Stimulated activated CD4-positive, alpha-beta T cell treated with anti-CD3 and anti-CD28 coated beads, Interleukin-15, amount 100 ng/mL, for 48 hours (primary cell): Measurements from ENCODE around the gene SH3RF3.

ENCODE experiments used
- DNase-seq, 2 donors: peaks; one replicate each; pipeline ENCODE4 v3.0.0-alpha.2; 2020; ENCODE audit warnings: low read depth in 2 of 2

Gene SH3RF3

DNA sequence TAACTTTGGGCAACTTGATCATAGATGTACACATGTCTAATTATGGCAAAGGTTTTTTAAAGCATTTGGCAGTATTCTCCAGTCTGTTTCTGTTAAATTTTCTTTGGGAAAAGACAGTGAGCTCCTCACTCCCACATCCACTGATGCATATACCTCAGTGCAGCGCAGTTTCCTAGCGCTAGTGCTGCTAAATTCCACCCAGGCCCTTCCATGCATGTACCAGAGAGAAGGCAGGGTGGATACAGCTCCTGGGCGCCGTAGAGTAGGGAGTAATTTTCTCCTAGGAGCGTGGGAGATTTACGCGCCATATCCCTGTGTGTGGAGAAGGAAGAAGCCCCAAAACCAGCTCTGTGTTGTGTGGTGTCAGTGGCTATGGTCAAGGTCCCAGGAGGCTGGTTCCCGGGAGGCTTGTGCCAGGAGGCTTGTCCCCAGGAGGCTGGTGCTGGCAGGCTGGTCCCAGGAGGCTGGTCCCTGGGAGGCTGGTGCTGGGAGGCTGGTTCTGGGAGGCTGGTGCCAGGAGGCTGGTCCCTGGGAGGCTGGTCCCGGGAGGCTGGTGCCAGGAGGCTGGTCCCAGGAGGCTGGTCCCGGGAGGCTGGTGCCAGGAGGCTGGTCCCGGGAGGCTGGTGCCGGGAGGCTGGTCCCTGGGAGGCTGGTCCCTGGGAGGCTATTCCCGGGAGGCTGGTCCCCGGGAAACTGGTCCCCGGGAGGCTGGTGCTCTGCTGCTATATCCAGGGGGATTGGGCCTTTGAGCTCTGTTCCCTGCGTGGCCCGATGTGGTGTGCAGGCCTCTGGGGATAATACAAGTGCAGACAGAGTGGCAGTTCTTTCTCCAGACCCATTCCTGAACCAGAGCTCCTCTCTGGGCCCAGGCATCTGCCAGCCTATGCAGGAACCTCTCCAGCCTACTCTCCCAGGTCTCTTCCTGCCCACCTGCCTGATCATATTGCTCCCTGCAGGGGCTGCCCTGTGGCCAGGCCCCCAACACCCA lies 323.6 kb downstream of the SH3RF3 start:
- DNase-seq: no peak

DNA sequence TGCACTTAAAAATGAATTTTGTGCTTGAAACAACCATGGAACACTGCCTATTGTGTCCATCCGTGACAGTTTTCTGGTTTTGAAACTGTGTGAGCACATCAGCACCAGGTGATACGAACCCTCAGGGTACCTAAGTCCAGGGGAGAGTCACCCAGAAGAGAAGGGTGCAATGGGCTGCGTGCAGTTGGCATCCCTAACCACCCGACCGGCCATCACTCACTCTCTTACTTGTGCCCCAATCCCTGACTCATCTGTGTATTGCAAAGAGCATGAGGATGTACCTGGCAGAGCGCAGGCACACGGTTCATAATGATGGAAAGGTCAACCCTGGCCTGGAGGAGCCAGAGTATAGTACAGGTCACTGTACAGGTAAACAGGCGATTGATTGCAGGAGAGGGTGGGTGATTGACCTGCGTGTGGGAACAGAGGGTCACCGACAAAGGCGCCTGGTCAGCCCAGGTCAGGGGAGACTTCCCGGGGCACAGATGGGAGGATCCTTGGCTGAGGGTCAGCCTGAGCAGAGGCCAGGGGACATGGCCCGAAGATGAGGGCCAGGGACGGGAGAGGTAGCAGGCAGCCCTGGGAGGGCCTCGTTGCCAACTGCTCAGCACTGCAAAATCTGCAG lies 324.5 kb downstream of the SH3RF3 start:
- no peak for DNase-seq

DNA sequence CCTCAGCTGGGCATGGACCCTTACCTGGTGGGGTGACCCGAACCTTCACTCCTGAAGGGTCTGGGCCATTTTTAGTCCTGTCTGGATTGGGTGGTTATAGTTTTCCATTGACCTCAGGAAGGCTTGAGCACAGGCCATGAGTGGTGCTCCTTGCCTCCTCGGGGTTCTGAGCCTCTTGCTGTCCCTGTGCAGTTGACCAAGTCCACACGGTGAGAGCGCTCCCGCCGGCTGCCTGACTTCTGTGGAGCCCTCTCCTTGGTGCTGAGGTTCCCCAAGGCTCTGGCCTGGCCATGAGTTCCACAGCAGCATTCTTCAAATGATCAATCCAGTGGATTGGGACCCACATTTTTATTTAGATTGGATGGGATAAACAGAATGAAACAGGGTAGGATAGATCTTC lies 325.3 kb downstream of the SH3RF3 start:
- DNase-seq: no peak

DNA sequence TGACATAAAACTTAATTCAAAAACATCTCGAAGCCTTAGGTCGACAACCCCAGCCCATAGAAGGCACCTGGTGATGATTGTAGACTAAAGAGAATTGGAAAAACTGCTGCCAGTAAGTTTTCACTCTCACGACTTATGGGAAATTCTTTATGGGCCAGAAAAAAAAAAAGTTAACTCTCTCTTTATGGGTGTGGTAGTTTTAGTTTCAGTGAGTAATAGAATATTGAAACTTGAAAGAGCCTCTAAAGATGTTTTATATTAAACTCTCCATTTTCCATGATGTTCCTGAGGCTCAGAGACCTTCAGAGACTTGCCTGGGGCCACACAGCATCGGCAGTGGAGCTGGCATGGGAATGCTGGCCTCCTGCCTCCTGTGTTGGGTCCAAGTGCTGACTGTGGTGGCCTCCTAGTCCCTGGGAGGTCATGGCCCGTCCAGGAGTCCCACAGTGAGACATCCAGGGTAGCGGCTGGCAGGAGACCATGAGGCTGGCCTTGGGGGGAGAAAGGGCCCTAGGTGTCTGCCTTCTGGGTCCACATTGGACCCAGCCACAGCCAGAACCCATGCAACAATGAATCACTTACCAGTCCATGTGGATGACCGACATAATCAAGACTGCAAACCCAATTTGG lies 325.9 kb downstream of the SH3RF3 start:
- DNase-seq: no peak

DNA sequence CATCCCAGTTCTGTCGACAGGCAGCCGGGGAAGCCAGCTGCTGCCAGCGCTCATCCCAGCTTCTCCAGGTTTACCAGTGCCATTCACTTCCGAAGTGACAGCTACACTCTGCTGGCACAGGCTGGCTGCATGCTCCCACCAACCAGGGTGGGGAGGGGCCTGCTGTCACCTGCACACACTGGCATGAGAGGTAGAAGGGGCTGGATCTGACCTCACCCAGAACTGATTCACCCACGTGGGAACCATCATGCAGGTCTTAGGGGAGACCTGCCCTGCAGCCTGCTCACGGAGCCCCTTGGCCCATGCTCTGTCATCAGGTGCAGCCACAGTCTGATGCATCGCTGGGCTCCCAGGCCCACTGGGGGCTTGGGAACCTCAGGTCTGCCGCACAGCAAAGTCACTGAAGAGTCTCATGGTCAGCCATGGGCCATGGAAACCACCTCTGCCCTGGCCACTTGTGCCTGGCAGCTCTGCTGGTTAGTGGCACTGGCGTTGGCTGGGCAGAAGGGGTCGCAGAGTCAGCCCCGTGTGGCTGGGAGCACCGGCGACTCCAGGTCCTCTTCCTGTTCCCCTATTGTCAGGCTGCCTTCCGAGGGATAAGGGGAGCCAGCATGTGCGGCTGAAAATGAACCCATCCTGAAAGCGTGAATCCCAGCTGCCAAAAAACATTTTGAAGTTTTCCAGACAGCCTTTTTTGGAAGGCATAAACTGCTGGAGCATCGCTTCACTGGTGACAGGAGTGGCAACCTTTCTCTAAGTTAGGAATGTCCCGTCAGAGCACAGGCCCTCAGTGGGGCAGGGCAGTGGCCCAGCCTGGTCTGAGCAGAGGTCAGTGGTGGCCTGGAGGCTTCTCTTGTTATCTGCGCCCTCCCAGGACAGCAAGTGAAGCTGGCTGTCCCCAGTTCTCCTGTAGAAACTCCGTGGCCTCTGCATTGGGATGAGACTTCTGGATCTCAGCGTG lies 327.0 kb downstream of the SH3RF3 start:
- DNase-seq: no peak

DNA sequence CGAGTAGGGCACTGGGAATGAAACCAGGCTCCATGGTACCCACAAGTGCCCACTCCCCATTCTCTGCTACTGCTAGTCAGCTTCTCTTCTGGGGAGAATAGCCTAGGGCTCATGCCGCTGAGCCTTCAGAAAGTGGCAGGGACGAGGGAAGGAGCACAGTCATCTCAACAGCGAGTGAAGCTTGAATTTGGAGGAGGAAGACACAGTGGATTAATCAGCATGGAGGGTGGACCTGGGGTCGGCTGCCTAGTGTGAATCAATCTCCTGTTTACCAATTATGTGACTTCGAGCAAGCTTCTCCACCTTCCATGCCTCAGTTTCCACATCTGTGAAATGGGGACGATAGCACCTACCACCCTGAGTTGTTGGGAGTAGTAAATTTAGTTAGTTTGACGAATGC lies 327.8 kb downstream of the SH3RF3 start:
- DNase-seq: no peak

DNA sequence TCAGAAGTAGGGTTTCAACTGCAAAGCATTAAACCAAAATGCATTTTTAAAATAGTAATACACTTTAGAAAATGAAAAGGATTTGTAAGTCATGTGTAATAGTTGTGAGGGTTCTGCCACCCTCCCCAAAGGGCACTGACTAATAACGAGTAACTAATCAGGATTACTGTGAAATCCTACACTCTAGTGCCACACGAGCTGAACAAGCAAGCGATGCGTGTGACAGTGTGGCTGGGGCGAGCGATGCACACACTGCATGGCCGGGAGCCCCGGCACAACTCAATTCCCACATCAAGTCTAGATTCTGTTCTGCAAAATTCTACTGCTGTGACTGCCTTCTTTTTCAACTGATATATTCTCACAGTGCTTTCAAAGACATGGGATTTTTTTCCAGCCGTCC lies 328.4 kb downstream of the SH3RF3 start:
- no peak for DNase-seq

DNA sequence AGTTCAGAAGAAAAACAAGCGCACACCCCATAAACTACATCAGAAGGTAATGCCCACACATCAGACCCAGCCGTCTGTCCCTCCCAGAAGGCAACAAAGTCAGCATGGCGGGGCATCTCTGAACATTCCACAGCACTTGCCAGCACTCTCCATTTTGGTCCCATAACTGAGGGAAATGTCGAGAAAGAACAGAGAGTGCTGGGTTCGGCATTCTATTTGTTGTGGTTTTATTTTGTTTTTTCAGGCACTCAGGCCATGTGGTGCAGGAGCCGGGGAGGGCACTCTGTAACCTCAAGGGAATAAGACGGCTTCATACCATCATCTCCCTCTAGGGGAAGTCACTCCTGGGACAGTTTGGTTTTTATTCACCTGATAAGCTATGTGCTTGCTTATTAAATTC lies 328.8 kb downstream of the SH3RF3 start:
- no peak for DNase-seq

DNA sequence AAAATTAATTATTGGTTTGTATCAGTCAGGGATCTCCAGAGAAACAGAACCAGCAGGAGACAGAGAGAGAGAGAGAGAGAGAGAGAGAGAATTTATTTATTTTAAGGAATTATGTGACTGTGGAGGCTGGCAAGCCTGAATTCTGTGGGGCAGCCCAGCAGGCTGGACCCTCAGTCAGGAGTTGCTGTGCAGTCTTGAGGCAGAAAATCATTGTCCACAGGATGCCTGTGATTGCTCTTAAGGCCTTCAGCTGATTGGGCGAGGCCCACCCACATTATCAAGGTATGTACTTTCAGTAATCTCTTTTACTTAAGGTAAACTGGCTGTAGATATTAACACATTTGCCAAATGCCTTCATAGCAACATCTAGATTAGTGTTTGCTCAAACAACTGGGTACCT lies 329.5 kb downstream of the SH3RF3 start:
- no peak for DNase-seq

DNA sequence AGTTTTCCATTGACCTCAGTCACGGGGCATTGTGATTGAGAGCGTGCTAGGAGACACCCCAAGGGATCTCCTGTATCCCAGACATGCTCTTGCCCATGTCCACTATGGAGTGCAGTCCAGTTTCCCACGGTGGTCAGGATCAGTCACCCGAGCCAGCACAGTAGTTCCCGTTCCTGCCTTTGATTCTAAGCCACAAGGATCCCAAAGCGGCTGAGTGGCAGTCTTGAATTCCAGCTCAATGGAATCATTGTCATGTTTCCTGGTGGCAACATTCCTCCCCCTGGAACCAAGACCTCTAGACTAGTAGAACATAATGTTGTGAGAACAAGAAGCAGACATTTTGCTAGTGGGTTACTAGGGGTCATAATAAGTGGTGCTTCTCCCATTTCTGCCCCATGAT lies 330.5 kb downstream of the SH3RF3 start:
- no peak for DNase-seq

DNA sequence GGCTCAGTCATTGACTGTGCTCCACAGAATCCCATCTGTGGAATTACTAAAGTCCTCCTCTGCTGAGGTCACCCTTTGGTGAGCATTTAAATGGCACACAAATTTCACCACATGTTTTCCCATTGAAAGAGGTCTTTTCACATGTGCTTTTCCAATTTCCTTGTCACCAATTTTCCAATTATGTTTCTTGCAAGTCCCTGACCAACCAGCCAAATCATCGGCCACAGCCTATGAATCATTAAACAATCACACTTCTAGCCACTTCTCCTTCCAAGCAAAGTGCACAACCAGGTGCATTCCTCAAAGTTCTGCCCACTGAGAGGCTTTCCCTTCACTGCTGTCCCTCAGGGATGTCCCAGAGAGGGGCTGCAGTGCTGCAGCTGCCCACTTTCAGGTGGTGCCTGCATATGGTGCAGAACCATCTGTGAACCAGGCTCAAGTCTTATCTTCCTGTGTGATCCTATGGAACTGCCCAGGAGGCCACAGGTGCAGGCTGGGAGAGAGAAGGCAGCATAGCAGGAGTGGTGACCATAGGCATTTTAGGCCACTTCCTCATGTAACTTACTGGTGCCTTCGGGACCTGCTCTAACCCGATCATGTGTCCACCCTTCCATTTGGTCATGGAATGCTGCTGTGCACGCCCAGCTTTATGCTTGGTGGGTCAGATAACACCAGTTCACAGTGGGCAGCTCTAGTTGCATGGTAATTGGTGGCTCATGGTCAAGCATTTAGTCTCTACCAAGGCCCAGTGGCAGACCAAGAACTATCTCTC lies 331.7 kb downstream of the SH3RF3 start:
- no peak for DNase-seq

DNA sequence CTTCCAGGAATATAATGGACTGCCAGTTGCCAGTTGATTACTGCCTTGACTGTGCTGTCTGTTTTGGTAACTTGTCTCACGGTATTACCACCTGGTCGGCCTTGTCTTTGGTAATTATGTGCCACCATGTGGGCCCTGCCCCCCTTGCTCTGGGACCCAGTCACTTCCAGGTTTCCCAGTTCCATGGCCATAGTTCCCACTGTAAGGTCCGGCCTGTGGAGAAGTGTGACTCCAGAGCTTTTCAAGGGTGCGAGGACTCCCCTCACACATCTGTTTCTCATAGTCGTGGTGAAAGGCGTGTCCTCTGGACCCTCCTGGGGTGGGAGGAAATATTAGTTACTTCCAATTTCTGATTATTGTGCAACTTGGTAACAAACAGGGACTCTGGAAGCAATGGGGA lies 334.2 kb downstream of the SH3RF3 start:
- no peak for DNase-seq

DNA sequence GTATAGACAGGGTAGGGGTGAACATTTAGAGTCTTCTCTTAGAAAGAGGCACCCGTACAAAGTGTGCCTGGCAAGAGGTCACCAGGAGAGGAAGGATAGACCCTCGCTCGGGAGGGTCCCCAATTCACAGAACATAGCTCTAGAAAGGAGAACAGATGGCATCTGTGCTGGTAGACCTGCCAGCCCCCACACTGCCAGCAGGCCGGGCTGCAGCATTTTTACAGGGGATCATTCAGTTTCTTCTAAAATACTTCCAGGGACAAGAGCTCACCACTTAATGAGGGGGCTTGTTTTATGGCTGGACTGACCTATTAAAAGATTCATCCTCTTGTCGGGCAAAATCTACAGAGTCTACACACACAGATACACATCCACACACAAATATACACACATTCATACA lies 334.9 kb downstream of the SH3RF3 start:
- no peak for DNase-seq

DNA sequence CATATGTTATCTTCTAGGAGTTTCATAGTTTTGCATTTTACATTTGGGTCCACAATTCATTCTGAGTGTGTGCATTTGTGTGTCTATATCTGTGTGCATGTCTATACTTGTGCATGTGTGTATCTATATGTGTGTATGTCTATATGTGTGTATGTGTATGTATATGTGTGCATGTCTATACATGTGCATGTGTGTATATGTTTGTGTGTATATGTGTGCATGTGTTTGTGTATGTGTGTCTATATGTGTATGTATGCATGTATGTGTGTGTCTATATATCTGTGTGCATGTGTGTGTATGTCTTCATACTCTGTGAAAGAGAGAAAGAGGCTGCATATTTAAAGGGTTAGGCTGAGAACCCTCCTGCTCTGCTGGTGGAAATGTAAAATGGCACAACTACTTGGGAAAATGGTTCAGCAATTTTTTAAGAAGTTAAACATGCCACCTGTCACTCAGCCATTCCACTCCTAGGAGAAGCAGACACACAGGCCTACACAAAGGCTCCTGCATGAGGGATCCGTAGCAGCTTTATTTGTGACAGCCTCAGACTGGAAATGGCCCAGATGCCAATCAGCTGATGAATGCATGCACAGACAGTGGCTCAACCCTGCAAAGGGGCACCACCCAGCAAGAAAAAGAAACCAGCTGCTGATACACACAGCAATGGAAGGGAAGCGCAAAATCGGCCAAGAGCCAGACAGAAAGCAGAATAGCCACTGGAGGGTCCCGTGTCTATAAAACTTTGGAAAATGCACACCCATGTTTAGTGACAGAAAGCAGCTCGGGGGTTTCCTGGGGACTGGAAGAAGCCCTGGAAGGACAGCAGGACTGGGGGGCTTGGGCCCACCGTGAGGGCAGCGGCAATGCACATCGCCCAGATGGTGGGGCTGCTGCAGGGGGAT lies 337.9 kb downstream of the SH3RF3 start:
- DNase-seq: no peak

DNA sequence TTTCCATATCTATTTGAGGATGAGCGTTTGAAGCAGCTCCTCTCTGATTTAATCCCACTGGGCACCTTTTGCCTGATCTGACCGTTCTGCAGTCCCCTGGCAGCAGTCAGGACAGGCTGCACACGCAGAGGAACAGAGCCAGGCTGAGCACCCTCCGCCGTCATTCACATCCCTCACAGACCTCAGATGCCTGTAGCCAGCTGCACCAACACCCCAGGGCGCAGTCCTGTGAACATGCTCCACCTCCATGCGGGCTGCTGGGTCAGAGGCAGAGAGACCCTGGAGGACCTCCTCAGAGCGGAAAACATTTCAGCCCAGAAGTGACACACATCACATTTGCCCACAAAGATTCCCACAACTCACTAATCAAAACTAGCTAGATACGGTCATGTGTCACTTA lies 338.7 kb downstream of the SH3RF3 start:
- DNase-seq: no peak

DNA sequence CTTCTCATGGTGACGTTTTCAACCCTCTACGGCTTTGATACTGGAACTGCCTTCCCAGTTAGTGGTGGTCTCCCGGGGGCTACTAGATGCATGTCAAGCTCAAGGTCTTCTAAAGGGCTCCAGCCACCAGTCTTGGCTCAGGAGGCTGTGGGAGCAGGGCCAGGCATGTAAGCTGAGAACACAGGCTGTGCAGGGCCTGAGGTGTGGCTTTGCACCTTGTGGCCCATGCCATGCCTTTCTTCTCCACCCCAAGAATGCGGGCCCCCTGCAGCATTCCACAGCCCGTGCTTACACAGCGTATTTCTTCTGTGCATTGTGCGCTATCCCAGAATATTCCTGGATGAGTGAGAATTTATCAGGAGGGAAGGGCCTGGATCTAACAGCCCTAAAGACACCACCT lies 339.9 kb downstream of the SH3RF3 start:
- DNase-seq: no peak

DNA sequence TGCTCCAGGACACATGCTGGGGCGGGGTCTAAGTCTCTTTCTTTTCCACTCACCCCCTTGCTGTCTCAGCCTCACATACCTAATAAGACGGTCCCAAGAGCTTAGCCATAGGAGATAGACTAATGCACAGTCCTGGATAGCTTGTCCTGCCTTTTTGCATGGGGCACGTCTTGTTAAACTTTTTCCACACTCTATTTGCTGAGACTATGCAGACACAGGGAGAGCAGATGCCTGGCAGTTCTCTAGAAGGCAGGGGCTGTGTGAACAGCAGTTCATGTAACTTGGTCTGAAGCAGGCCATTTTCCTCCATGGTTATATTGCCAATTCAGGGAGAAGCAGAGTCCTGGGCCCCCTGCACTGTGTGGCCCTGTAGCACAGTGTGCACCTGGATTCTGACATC lies 342.7 kb downstream of the SH3RF3 start:
- DNase-seq: no peak

DNA sequence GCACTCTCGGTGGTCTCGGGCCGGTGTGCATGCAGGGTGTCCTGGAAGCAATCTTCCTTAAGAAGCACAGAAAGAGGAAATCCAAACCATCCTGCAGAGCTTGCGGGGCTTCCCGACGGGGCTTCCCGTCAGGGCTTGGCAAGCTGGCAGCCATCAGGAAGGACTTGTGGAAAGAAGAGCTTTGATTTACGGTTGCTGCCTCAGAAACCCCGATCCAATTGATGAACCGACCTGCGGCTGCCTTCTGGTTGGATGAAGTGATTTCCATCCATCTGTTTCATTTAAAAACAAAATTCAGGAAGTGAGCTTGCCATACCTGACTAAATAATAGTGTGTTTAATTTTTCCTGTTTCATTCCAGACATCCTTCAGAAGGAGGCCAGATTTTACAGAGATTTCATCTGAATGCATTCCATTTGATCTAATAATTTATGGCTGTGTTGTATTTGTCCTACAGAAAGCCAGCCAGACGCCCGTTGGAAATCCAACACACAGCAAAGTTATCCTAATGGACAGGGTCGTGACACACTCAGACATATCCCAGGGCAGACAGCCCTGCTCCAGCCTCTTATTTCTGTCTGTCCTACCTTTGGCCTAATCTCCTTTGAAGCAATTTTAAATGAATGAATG lies 343.4 kb downstream of the SH3RF3 start:
- DNase-seq: no peak

DNA sequence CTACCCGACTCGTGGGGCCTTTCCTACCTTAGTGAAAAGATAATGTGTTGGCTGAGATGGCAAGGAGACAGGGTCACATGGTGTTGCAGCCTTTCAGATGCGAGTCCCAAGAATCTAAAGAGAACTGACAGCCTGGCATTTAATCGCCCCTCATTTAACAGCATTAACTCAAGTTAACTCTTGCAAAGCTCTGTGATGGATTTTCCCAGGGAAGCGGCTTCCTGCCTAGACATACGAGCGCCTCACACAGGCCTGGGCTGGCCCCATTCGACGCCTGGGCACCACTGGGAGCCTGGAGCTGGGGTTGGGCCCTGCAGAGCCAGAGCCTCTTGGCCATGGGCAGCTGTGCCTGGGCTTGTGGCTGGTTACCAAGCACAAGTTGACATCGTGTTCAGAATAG lies 344.0 kb downstream of the SH3RF3 start:
- no peak for DNase-seq
